Liver (tissue), 3 donors: ENCODE data around the gene CDH22.

Experiments used
- EGR1 ChIP-seq, 2 donors: IDR thresholded peaks; 2 replicates each; pipeline ENCODE4 v1.6.1; 2016 to 2018; ENCODE audit warnings: antibody characterized with exemption in 2 of 2, low read depth in 2 of 2
- RXRA ChIP-seq, 2 donors: IDR thresholded peaks; 2 replicates each; pipeline ENCODE4 v1.6.1; 2017 to 2018; ENCODE audit warnings: antibody characterized with exemption in 2 of 2, mild to moderate bottlenecking in 1 of 2
- SP1 ChIP-seq: IDR thresholded peaks from 2 replicates; pipeline ENCODE4 v1.6.1; 2018; ENCODE audit warnings: antibody characterized with exemption, mild to moderate bottlenecking
- TF ChIP-seq, protein P1 (sequence below): fragments of 150-350 bp; IDR thresholded peaks from 2 replicates; pipeline ENCODE4 v1.5.1; 2017; ENCODE audit warnings: improper control_type of control experiment, low read depth, low read length; ENCODE audit not compliant: missing input control
- TF ChIP-seq, protein P2 (sequence below): IDR thresholded peaks from 2 replicates; pipeline ENCODE4 v1.6.1; 2016; ENCODE audit warnings: antibody characterized with exemption, mild to moderate bottlenecking
- TF ChIP-seq, protein P3 (sequence below): IDR thresholded peaks from 2 replicates; pipeline ENCODE4 v1.6.1; 2016; ENCODE audit warnings: antibody characterized with exemption
- TF ChIP-seq, protein P4 (sequence below): IDR thresholded peaks from 2 replicates; pipeline ENCODE4 v1.6.1; 2016; ENCODE audit warnings: antibody characterized with exemption
- donor health status: healthy.
- donor health status: healthy.

DNA sequence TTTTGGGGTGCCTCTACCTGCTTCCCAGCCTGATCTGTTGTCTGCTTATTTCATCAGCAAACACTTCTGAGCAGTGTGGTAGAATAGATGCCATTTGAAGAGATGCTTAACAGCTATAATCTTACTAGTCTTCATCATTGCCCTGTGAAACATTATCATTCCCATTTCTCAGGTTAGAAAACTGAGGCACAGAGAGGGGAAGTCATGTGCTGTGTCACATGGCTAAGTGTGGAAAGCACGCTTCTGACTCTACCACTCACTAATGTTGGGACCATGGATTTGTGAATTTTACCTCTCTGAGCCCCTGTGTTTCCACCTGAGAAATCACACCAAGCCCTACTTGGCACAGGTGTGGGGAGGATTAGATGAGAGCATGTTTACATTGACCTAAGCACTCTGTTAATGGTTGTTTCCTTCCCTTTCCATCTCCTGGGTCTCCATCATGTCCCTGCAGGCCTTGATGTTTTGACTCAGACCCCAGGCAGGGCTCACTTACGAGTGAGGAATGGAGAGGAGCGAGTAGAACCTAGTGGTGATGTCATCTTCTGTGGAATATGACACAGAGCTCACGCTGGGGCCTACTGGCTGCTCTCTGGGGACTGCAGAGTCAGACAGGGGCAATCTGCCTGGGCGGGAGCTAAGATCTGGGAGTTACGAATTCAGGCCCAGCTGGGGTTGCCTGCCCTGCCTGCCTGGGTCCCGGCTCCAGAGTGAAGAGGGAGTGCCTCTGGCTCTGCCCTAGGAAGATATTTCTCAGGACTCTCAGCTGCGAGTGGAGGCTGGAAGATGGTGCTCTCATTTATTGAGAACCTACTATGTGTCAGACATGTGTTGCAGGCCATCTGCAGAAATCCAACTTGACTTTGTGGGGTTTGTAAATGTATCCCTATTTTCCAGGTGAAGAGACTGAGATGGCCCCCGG is 64.3 kb downstream of the CDH22 start:
- no peak for TF ChIP-seq EGR1 (IDR thresholded peaks at IDR 0.05; ENCODE audit: low read depth in 2 of 2)
- TF ChIP-seq, protein P1, sequence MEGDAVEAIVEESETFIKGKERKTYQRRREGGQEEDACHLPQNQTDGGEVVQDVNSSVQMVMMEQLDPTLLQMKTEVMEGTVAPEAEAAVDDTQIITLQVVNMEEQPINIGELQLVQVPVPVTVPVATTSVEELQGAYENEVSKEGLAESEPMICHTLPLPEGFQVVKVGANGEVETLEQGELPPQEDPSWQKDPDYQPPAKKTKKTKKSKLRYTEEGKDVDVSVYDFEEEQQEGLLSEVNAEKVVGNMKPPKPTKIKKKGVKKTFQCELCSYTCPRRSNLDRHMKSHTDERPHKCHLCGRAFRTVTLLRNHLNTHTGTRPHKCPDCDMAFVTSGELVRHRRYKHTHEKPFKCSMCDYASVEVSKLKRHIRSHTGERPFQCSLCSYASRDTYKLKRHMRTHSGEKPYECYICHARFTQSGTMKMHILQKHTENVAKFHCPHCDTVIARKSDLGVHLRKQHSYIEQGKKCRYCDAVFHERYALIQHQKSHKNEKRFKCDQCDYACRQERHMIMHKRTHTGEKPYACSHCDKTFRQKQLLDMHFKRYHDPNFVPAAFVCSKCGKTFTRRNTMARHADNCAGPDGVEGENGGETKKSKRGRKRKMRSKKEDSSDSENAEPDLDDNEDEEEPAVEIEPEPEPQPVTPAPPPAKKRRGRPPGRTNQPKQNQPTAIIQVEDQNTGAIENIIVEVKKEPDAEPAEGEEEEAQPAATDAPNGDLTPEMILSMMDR = no peak
- TF ChIP-seq RXRA (IDR thresholded peaks at IDR 0.05) = no peak
- TF ChIP-seq, protein P2, sequence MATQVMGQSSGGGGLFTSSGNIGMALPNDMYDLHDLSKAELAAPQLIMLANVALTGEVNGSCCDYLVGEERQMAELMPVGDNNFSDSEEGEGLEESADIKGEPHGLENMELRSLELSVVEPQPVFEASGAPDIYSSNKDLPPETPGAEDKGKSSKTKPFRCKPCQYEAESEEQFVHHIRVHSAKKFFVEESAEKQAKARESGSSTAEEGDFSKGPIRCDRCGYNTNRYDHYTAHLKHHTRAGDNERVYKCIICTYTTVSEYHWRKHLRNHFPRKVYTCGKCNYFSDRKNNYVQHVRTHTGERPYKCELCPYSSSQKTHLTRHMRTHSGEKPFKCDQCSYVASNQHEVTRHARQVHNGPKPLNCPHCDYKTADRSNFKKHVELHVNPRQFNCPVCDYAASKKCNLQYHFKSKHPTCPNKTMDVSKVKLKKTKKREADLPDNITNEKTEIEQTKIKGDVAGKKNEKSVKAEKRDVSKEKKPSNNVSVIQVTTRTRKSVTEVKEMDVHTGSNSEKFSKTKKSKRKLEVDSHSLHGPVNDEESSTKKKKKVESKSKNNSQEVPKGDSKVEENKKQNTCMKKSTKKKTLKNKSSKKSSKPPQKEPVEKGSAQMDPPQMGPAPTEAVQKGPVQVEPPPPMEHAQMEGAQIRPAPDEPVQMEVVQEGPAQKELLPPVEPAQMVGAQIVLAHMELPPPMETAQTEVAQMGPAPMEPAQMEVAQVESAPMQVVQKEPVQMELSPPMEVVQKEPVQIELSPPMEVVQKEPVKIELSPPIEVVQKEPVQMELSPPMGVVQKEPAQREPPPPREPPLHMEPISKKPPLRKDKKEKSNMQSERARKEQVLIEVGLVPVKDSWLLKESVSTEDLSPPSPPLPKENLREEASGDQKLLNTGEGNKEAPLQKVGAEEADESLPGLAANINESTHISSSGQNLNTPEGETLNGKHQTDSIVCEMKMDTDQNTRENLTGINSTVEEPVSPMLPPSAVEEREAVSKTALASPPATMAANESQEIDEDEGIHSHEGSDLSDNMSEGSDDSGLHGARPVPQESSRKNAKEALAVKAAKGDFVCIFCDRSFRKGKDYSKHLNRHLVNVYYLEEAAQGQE = no peak
- TF ChIP-seq, protein P3, sequence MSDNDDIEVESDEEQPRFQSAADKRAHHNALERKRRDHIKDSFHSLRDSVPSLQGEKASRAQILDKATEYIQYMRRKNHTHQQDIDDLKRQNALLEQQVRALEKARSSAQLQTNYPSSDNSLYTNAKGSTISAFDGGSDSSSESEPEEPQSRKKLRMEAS = no peak
- no peak for TF ChIP-seq SP1
- TF ChIP-seq, protein P4, sequence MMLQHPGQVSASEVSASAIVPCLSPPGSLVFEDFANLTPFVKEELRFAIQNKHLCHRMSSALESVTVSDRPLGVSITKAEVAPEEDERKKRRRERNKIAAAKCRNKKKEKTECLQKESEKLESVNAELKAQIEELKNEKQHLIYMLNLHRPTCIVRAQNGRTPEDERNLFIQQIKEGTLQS = no peak
